Prostate gland (tissue), 2 donors: Measurements from ENCODE around the gene MVP. TPM values are rescaled to one million over a fixed set of nuclear protein-coding genes. Genes with fewer than 3 reads are reported as not detected.

Experiments
- DNase-seq: peaks from one replicate; pipeline ENCODE4 v3.0.0-alpha.2; 2019; ENCODE audit warnings: low spot score
- H3K27ac ChIP-seq, 2 donors: fragments of 200-600 bp; sonication (generic); 2 replicates each; pipeline ENCODE4 v1.5.1; 2017 to 2019
- H3K27me3 ChIP-seq: fragments of 200-600 bp; sonication (generic); replicated peaks from 2 replicates; pipeline ENCODE4 v1.5.1; 2019; ENCODE audit not compliant: insufficient read depth
- H3K36me3 ChIP-seq, 2 donors: fragments of 200-600 bp; sonication (generic); 1 replicate in 1 of 2; 2 replicates in 1 of 2; pipeline versions ENCODE4 v1.5.1 to v1.8.1; 2017 to 2019
- H3K4me1 ChIP-seq: fragments of 200-600 bp; sonication (generic); replicated peaks from 2 replicates; pipeline ENCODE4 v1.5.1; 2019
- H3K4me3 ChIP-seq, 2 donors: fragments of 200-600 bp; sonication (generic); 2 replicates each; pipeline ENCODE4 v1.5.1; 2017 to 2019
- H3K9me3 ChIP-seq: fragments of 200-600 bp; sonication (generic); 2 replicates; pipeline ENCODE4 v1.5.1; 2017
- POLR2A ChIP-seq: fragments of 450-650 bp; IDR thresholded peaks from one replicate; pipeline ENCODE4 v1.6.1; 2016; ENCODE audit warnings: antibody characterized with exemption, mild to moderate bottlenecking
- POLR2AphosphoS5 ChIP-seq: sonication (generic); formaldehyde crosslinking; IDR thresholded peaks from one replicate; pipeline ENCODE4 v1.6.1; 2017; ENCODE audit warnings: antibody characterized with exemption
- WGBS: methylation state at CpG from one replicate; pipeline ENCODE4 v1.1.5; 2018; 5-methylcytosine and 5-hydroxymethylcytosine counted together
- intact Hi-C: fragments of 100-400 bp; cut with DNase I; formaldehyde crosslinking; loops from one replicate; pipeline ENCODE4 v1.14.2; 2022
- total RNA-seq, 2 donors: library from RNA; depleted of rRNA; stranded (reverse); fragments of >200 nt; gene quantifications; one replicate each; pipeline ENCODE4 v1.1.0, GENCODE V29; 2016
- TF ChIP-seq, protein P1 (sequence below), 4 experiments: fragments of 200-600 bp in 2 of 4; fragments of 450-650 bp in 2 of 4; sonication (generic) in 2 of 4; IDR thresholded peaks; 1 replicate in 3 of 4; 2 replicates in 1 of 4; pipeline ENCODE4 v1.5.1; 2016 to 2019; ENCODE audit warnings: antibody characterized with exemption in 4 of 4, mild to moderate bottlenecking in 2 of 4, moderate library complexity in 2 of 4

The MVP gene
- total RNA-seq, 2 donors from 2014 or later, result 59.3 to 247 TPM

- H3K4me3 ChIP-seq, result no peak overlapping the region
- intact Hi-C loops, result no loop called here
- DNase-seq, result no peak
- TF ChIP-seq POLR2A, result no peak
- TF ChIP-seq, protein P1, sequence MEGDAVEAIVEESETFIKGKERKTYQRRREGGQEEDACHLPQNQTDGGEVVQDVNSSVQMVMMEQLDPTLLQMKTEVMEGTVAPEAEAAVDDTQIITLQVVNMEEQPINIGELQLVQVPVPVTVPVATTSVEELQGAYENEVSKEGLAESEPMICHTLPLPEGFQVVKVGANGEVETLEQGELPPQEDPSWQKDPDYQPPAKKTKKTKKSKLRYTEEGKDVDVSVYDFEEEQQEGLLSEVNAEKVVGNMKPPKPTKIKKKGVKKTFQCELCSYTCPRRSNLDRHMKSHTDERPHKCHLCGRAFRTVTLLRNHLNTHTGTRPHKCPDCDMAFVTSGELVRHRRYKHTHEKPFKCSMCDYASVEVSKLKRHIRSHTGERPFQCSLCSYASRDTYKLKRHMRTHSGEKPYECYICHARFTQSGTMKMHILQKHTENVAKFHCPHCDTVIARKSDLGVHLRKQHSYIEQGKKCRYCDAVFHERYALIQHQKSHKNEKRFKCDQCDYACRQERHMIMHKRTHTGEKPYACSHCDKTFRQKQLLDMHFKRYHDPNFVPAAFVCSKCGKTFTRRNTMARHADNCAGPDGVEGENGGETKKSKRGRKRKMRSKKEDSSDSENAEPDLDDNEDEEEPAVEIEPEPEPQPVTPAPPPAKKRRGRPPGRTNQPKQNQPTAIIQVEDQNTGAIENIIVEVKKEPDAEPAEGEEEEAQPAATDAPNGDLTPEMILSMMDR (IDR thresholded peaks at IDR 0.05), result no peak
- no peak for TF ChIP-seq POLR2AphosphoS5
- H3K4me1 ChIP-seq, result no peaks in the 10 kb centered on the region
- H3K27me3 ChIP-seq, result no peaks in the 10 kb centered on the region
- H3K27ac ChIP-seq, result no peak overlapping the region
- H3K36me3 ChIP-seq, result no peaks in the 10 kb centered on the region
- WGBS, result 72% methylated on average over 10 of the region's 10 CpGs
- no peaks in the 10 kb centered on the region for H3K9me3 ChIP-seq
Measured at GRCh38 chr16:29891525-29892457, 71.5 kb downstream of the MVP start.

- 93% methylated on average over 6 of the region's 6 CpGs for WGBS
- H3K27me3 ChIP-seq, result no peaks in the 10 kb centered on the region
- no peaks in the 10 kb centered on the region for H3K4me1 ChIP-seq
- intact Hi-C loops, result no loop called here
- no peak overlapping the region for H3K4me3 ChIP-seq
- no peaks in the 10 kb centered on the region for H3K36me3 ChIP-seq
- DNase-seq, result no peak
- TF ChIP-seq POLR2A (no peak), POLR2AphosphoS5 (no peak)
- TF ChIP-seq, protein P1 (IDR thresholded peaks at IDR 0.05), result no peak
- no peak overlapping the region for H3K27ac ChIP-seq
- H3K9me3 ChIP-seq, result no peaks in the 10 kb centered on the region
Measured at GRCh38 chr16:29892458-29892813, 72.2 kb downstream of the MVP start.

DNA sequence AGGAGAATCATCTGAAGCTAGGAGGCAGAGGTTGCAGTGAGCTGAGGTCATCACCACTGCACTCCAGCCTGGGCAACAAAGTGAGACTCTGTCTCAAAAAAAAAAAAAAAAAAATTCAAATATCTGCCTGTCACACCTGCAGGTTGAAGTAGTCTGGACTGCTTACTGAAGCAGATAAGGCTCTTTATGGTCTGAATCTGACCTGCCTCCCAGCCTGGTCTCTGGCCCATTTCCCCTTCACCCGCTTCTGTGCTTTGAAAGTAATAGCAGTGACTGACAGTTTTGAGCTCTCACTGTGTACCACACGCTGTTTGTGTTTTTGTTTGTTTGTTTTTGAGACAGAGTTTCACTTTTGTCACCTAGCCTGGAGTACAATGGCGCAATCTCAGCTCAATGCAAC, 73.3 kb downstream of the MVP start:
- intact Hi-C loops, result no loop called here
- WGBS, result 91% methylated on average over 3 of the region's 3 CpGs
- no peaks in the 10 kb centered on the region for H3K9me3 ChIP-seq

GRCh38 chr16:29894352-29894751, 74.1 kb downstream of the MVP start:
- Histone ChIP-seq H3K36me3 (no peaks in the 10 kb centered on the region), H3K27me3 (no peaks in the 10 kb centered on the region), H3K9me3 (no peaks in the 10 kb centered on the region), H3K4me1 (peaks cover 3% of the 10 kb centered on the region), H3K4me3 (no peak overlapping the region), H3K27ac (no peak overlapping the region)
- TF ChIP-seq, protein P1 (IDR thresholded peaks at IDR 0.05), result no peak
- TF ChIP-seq POLR2AphosphoS5, result no peak
- no peak for TF ChIP-seq POLR2A
- DNase-seq, result no peak
- WGBS, result 75% methylated on average over 4 of the region's 4 CpGs
- intact Hi-C loops, result no loop called here

More for the DNA sequence above, 73.3 kb downstream of the MVP start:
- no peak overlapping the region for H3K4me3 ChIP-seq
- TF ChIP-seq, protein P1 (IDR thresholded peaks at IDR 0.05), result no peak
- TF ChIP-seq POLR2AphosphoS5, result no peak
- no peak for TF ChIP-seq POLR2A
- H3K27me3 ChIP-seq, result no peaks in the 10 kb centered on the region
- no peaks in the 10 kb centered on the region for H3K36me3 ChIP-seq
- no peak overlapping the region for H3K27ac ChIP-seq
- peaks cover under 1% of the 10 kb centered on the region for H3K4me1 ChIP-seq
- DNase-seq, result no peak

GRCh38 chr16:29896841-29897240, 76.6 kb downstream of the MVP start:
- intact Hi-C loops, result no loop called here
- H3K4me3 ChIP-seq, result no peak overlapping the region
- TF ChIP-seq, protein P1 (IDR thresholded peaks at IDR 0.05), result no peak
- TF ChIP-seq POLR2AphosphoS5, result no peak
- TF ChIP-seq POLR2A, result no peak
- H3K4me1 ChIP-seq, result peaks cover 3% of the 10 kb centered on the region
- WGBS, result 49% methylated on average over 11 of the region's 15 CpGs
- H3K9me3 ChIP-seq, result no peaks in the 10 kb centered on the region
- no peaks in the 10 kb centered on the region for H3K36me3 ChIP-seq
- no peak overlapping the region for H3K27ac ChIP-seq
- no peaks in the 10 kb centered on the region for H3K27me3 ChIP-seq
- no peak for DNase-seq
